GM19463 (cell line): ENCODE data around the gene LAMTOR1.

Source experiments
- ATAC-seq: cut with Tn5 transposase; IDR thresholded peaks from one replicate; pipeline ENCODE4 v1.9.1; 2021; ENCODE audit warnings: mild to moderate bottlenecking, moderate library complexity; ENCODE audit not compliant: unreplicated experiment

LAMTOR1 gene

DNA sequence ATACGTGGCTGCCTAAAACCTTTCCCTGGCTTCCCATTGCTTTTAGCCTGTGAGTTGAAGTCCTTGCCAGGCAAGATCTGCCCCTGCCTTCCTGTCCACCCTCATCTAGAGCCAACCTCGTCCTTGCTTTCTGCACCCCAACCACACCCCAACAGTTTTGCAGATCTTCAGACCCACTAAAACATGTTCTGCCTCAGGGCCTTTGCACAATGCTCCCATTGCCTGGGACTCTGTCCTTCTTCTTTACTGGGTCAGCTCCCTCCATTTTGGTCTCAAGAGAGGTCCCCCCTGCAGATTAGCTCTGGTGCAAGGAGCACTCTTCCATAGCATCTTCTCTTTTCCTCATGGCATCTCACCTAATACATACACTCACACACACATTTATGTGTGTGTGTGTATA, 17.8 kb upstream of the LAMTOR1 start:
- ATAC-seq, result no peak

- ATAC-seq, result no peak
Measured at GRCh38 chr11:72119198-72119597, 16.1 kb upstream of the LAMTOR1 start.

DNA sequence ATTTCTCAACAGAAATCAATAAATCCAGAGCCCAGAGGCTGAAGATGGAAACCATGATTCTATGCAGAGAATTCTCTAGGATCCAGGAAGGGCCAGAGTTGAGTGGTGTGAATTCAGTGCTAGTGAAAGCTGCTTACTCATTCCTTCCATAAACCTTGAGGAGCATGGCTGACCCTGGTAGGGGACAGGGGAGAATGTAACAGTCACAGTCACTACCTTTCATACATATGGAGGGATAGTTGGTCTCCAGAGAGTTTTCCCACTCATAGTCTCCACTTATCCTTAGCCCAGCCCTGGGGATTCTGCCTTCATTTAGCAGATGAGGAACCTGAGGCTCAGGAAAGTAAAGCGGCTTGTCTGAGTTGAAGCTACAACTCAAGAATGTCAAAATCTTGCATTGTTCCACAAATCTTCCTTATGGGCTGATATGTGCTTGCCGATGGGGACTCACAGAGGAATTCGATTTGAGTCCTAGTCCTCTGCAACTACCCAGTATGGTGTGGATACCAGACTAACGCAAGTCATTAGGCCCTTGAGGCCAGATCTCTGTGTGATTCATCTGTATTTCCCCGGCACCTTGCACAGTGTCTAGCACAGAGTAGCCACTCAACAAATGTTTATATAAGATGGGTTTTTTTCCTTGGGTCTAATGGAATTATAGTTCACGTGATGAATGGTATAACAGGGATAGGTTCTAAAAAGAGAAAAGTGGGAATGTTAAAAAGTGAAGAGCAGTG, 13.1 kb upstream of the LAMTOR1 start:
- ATAC-seq, result no peak

DNA sequence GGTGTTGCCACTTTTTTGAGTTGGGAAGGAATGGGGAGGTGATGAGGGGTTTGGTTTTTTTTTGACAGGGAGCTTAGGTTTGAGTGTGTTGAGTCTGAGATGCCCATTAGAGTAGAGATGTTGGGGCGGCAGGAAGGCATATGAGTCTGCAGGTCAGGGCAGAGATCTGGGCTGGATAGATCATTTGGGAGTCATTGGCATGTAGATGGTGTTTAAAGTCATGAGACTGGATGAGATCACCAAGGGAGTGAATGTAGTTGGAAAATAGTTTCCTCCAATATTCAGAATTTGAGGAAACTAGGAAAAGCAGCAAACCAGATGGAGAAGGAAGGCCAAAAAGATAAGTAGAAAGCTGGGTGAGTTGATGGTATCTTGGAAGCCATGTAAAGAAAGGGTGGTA, 11.5 kb upstream of the LAMTOR1 start:
- no peak for ATAC-seq

DNA sequence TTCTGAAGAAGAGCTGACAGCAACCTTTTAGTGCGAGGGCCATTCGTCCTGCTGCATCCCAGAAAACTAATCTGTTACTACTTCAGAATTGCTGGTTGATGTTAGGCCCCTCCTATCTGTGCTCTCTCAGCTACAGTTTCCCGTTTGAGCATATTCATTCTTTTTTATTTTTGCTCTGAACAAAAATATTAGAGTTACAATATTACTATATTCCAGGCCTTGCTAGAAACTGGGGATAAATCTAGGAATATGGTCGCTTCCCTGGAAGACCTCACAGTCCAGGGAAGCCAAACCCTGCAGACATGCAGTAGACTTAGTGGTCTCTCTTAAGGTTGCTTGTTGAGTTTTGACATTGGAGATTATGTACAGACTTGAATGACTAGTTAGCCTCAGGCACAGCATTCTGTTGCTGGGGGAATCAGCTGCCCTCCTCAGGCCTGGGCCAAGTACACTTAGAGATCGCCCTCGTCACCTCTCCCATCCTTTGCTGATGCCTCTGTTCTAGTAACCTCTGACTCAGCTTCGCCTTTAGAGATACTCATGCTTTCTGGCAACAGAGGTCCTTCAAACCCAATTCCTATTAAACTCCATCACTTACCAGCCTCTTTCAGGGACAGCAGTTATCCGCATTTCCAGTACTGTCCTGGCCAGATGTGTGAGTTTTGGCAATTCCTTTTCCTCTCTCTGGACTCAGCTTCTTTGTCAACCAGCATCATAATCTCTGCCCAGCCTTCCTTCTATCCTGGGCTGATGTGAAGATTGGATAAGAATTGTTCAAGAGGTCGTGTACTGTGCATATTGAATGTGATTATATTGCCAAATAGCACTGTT, 10.1 kb upstream of the LAMTOR1 start:
- no peak for ATAC-seq

GRCh38 chr11:72112143-72112977, 9.3 kb upstream of the LAMTOR1 start, which contains the start of gene ANAPC15:
Gene ANAPC15, minus strand, starts transcription at chr11:72112695. Its CDS starts 1,419 bp downstream, at chr11:72111276.
- ATAC-seq, result peak; percentile 86

- ATAC-seq, result peak; percentile 4
Measured at GRCh38 chr11:72111300-72112142, 8.4 kb upstream of the LAMTOR1 start.

DNA sequence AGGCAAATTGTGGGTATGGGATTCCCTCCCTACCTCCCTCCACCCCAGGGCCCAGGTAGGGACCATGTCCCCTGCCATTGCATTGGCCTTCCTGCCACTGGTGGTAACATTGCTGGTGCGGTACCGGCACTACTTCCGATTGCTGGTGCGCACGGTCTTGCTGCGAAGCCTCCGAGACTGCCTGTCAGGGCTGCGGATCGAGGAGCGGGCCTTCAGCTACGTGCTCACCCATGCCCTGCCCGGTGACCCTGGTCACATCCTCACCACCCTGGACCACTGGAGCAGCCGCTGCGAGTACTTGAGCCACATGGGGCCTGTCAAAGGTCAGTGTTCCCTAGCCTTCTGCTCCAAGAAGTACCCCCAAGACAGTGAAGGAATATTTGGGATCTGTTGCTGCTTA, 2.8 kb upstream of the LAMTOR1 start, which contains the start of gene TOMT:
TOMT (plus strand) TSS at position 37 of the 400 bp plus-strand sequence; CDS start at position 65, 28 bp downstream.
- no peak for ATAC-seq

DNA sequence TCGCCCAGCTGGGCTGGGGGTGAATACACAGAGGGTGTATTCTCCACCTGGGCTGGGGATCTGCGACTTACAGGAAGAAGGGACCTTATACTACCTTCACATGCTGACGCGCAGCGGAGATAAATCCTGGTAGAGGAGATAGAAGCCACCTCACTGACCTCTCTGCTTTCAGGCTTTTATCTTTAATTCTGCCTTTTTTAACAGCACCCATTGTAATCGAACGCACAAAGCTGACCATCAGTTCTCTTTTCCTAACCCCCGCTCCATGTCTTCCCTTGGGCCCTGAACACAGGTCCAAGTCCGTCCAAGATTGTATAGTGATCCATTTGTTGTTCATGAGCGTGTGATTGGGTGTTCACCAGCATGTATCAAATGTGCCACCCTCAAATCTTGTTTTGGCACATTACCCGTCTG, 664 bp upstream of the LAMTOR1 start:
- no peak for ATAC-seq

GRCh38 chr11:72102631-72102945, 509 bp downstream of the LAMTOR1 start:
- ATAC-seq, result no peak

- ATAC-seq, result no peak
Measured at GRCh38 chr11:72102162-72102561, 935 bp downstream of the LAMTOR1 start.

- ATAC-seq, result no peak
Measured at GRCh38 chr11:72100462-72100861, 2.6 kb downstream of the LAMTOR1 start.

GRCh38 chr11:72100009-72100408, 3.1 kb downstream of the LAMTOR1 start:
- ATAC-seq, result no peak

DNA sequence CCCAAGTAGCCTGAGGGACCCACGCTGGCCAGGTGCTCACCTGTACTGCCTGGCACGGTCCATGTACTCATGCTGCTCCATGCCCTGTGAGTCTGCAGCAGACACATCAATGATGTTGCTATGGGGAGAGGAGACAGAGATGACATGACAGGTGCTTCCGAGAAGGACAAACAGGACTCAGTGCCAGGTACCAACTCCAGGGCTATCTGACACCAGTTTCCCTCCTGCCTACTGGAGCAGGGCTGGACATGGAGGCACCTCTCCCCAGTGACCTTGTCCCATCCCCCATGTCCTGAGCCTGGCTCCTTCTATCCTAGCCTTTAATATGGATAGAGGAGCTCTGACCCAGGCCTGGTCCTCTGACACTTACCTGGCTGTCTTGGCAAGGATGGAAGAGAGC, 4.4 kb downstream of the LAMTOR1 start:
- no peak for ATAC-seq

GRCh38 chr11:72091292-72091691, 11.8 kb downstream of the LAMTOR1 start:
- ATAC-seq, result no peak

GRCh38 chr11:72088076-72088808, 14.9 kb downstream of the LAMTOR1 start:
- no peak for ATAC-seq

DNA sequence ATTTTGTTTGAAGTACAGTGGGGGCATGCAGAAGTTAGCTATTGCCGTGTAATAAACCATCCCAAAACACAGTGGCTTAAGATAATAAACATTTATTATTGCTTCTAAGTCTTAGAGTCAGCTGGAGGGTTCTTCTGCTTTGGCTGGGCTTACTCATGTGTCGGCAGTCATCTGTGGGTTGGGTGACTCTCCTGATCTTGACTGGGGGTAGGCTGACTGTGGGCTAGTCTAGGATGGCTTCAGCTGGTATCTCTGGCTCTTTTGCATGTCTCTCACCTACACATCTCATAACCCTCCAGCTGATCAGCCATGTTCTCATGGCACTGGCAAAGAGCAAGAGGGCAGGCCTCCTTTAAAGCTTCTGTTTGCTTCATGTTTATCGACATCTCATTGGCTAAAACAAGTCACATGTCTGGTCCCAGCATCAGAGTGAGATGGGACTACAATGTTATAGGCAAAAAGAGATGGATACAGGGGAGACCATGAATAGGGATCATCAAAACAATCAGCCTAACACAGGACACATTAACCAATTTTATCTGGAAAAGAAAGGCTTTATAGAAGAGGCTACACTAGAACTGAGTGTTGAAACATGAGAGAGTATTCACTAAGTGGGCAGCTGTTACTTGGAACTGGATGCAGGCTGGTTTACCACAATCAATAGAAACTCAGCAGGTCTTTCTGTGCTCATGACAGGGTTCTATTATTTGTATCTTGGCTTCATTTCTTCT, 17.3 kb downstream of the LAMTOR1 start:
- ATAC-seq, result no peak

DNA sequence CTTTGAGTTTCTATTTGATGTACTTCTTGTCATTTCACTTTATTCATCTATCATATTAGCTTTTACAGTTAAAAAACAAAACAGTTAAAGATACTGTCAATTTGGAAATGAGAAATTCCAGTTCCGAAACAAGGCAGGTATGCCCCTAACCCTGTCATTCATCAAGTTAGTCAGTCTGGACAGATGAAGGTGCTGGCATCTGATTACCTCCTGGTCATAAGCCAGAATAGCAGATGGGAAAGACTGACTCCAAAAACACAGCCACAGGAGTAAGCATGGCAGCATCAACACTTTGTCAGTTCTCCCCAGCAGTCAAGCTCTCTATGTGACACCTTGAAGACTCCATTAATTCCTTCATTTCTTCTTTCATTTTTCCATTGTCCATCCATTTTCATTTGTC, 18.1 kb downstream of the LAMTOR1 start:
- no peak for ATAC-seq

DNA sequence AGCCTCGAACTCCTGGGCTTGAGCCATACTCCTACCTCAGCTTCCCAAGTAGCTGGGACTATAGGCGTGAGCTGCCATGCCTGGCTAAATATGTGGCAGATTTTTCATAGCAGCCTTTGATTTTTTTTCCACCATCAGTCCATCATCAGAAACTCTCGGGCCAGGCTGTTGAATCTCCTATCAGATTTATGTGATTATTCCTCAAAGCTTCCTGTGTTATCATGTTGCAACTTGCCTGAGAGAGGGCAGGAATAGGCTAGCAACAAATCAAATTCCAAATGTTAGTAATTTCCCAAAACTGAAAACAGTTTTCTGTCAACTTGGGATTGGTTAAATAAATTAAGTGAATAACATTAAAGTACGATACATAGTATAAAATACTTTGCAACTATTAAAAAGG, 19.0 kb downstream of the LAMTOR1 start:
- no peak for ATAC-seq
